Measurements from ENCODE around the gene ADGRE2. TPM values are rescaled to one million over a fixed set of nuclear protein-coding genes. Genes with fewer than 3 reads are reported as not detected.
"Not testable (repeated sequence)": the region's sequence is repeated elsewhere in the genome, so short reads cannot be mapped to it uniquely, and the experiment has no call there.

The ADGRE2 gene
- under 1 TPM; 0.37 to 0.69 (median 0.59) TPM for polyA plus RNA-seq (ENCODE audit: insufficient read length in 4 of 4)

GRCh38 chr19:14778110-14778845 lies at the start of gene ADGRE2:
Gene ADGRE2, minus strand, starts transcription at chr19:14778560. Its CDS starts 1,804 bp downstream, at chr19:14776756.
- not testable (repeated sequence) for DNase-seq (ENCODE audit: low read depth in 4 of 4, low spot score in 2 of 4)

DNA sequence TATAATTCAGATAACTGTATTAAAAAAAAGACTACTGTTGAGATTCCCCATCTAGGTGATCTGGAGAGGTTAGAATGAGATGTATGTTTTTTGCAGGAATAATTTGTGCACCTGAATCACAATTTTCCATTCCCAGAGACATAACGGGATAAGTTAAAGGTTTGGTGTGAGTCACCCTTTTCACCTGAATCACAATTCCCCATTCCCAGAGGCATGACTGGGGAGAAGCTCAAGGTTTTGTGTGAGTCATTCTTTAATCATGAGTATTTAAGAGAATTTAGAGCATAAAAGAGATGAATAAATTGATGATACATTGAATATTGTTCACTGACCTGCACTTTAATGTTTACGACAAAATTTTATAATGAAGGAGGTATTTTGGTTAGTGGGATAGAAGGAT lies 47.6 kb upstream of the ADGRE2 start:
- no peak for DNase-seq (ENCODE audit: low read depth in 4 of 4, low spot score in 2 of 4)

DNA sequence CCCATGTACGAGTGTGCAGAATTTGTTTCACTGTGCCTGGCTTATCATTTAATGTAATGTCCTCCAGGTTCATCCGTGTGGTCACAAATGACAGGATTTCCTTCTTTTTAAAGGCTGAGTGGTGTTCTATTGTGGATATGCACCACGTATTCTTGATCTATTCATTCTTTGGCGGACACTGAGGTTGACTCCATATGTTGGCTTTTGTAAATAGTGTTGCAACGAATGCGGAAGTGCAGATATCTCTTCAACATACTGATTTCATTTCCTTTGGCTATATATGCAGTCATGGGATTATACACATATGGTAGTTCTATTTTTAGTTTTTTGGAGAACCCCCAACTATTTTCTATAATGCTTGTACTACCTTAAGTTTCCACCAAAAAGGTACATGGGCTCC lies 43.6 kb upstream of the ADGRE2 start:
- no peak for DNase-seq (ENCODE audit: low read depth in 4 of 4, low spot score in 2 of 4)

GRCh38 chr19:14818588-14818987 lies 40.2 kb upstream of the ADGRE2 start:
- DNase-seq (ENCODE audit: low read depth in 4 of 4, low spot score in 2 of 4), result no peak

- no peak for DNase-seq (ENCODE audit: low read depth in 4 of 4, low spot score in 2 of 4)
Observed at GRCh38 chr19:14817052-14817451, 38.7 kb upstream of the ADGRE2 start.

DNA sequence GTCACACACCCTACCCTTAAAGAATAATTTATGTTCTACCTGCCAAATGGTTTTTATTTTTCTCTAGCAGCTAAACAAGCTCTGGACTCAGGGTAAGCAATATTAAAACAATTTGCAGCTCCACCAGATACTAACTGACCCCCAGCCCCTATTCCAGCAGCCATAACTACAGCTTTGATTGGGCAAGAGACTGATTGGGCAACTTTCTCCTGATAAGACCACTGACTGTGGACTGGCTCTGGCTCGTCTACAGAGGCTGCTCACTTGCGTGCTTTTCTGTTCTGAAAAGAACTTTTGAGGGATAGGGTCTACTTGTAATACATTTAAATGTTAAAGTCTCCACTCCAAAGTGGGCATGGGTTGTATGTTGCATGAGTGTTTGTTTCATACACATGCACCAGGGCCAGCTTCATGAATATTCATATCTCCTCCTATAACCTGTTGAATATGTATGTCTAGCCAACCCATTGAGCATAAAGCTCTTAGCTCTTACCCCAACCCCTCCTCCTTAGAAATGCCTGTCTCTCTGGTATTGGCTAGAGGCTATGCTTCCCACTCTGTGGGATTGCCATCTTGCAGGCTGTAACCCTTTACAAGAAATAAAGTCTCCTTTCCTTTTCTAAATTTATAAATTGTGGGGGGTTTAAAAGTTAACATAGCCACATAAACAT lies 36.8 kb upstream of the ADGRE2 start:
- DNase-seq (ENCODE audit: low read depth in 4 of 4, low spot score in 2 of 4), result no peak

- DNase-seq (ENCODE audit: low read depth in 4 of 4, low spot score in 2 of 4), result no peak
Observed at GRCh38 chr19:14809272-14810057, 31.1 kb upstream of the ADGRE2 start.

- DNase-seq (ENCODE audit: low read depth in 4 of 4, low spot score in 2 of 4), result no peak
Observed at GRCh38 chr19:14804765-14805164, 26.4 kb upstream of the ADGRE2 start.

- no peak for DNase-seq (ENCODE audit: low read depth in 4 of 4, low spot score in 2 of 4)
Observed at GRCh38 chr19:14798760-14799159, 20.4 kb upstream of the ADGRE2 start.

- no peak for DNase-seq (ENCODE audit: low read depth in 4 of 4, low spot score in 2 of 4)
Observed at GRCh38 chr19:14796021-14796420, 17.7 kb upstream of the ADGRE2 start.

DNA sequence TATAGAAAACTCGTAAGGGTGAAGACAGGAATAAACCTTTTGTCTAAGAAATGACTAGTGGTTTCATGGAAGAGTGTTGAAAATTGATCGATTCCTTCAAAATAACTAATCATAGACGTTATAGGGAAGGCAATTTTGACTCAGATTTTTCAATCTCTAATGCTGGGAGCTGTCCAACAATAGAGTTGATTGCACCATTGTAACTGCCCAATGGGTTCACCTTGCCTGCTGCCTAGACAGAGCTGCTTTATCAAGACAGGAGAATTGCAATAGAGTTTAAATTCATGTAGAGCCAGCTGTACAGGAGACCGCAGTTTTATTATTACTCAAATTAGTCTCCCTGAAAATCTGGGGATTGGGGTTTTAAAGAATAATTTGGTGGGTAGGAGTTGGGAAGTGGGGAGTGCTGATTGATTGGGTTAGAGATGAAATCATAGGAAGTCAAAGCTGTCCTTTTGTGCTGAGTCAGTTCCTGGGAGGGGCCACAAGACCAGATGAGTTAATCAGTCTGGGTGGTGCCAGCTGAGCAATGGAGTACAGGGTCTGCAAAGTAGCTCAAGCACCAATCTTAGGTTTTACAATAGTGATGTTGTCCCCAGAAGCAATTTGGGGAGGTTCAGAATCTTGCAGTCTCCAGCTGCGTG lies 16.8 kb upstream of the ADGRE2 start:
- DNase-seq (ENCODE audit: low read depth in 4 of 4, low spot score in 2 of 4), result no peak

DNA sequence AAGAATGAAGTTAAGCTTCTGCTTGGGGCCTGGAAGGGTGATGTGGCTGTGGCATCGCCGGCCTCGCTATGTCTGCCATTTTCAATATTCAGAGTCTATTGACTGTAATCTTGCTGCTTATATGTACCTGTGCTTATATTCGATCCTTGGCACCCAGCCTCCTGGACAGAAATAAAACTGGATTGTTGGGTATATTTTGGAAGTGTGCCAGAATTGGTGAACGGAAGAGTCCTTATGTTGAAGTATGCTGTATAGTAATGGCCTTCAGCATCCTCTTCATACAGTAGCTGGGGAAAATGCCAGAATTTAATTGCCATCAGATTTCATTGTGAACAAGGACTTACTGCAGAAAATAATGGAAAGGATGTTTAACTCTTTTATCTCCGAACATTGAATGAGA lies 13.9 kb upstream of the ADGRE2 start:
- not testable (repeated sequence) for DNase-seq (ENCODE audit: low read depth in 4 of 4, low spot score in 2 of 4)

- no peak for DNase-seq (ENCODE audit: low read depth in 4 of 4, low spot score in 2 of 4)
Observed at GRCh38 chr19:14786421-14786851, 8.1 kb upstream of the ADGRE2 start.

- not testable (repeated sequence) for DNase-seq (ENCODE audit: low read depth in 4 of 4, low spot score in 2 of 4)
Observed at GRCh38 chr19:14785102-14785793, 6.9 kb upstream of the ADGRE2 start.

DNA sequence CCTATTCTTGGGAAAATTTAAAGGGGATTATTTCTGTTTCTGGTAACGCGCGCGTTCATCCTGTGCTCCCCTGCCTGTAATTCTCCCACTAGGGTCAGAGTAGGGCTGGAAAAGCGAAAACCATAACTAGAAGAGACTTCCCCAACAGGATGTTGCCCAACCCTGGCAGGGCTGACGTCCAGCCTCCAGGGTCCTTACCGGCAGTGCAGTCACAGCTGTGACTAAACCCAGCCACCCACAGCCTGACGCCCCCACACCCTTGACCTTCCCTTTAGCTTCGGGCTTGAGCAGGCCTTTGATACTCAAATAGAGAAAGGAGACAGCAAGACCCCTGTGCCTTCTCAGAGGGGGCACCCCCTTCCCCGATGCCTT lies 6.4 kb upstream of the ADGRE2 start:
- not testable (repeated sequence) for DNase-seq (ENCODE audit: low read depth in 4 of 4, low spot score in 2 of 4)

GRCh38 chr19:14783410-14783998 lies 5.1 kb upstream of the ADGRE2 start:
- not testable (repeated sequence) for DNase-seq (ENCODE audit: low read depth in 4 of 4, low spot score in 2 of 4)

DNA sequence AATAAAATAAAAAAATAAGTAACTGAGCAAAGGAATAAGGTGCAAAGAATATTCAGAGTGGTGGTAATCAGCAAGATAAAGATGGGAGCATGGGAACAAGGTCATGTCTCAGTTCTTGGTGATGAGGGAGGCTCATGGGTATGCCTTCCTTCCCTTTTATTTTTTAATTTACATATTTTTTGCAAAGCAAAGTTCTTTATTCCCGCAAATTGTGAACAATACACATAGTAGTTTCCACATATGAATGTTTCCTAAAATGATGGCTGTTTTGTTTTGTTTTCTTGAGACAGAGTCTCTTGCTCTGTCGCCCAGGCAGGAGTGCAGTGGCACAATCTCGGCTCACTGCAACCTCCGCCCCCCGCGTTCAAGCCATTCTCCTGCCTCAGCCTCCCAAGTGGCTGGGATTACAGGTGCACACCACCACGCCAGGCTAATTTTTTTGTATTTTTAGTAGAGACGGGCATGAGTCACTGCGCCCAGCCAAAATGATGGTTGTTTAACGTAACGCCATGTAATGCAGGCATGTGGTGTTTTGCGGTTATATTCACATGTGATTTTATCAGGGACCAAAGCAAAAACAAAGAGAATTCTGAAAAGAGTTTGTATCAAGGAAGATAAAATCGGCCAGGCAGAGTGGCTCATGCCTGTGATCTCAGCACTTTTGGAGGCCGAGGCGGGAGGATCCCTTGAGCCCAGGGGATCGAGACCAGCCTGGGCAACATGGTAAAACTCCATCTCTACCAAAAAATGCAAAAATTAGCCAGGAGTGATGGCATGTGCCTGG lies 4.5 kb upstream of the ADGRE2 start:
- no peak for DNase-seq (ENCODE audit: low read depth in 4 of 4, low spot score in 2 of 4)

- DNase-seq (ENCODE audit: low read depth in 4 of 4, low spot score in 2 of 4), result not testable (repeated sequence)
Observed at GRCh38 chr19:14781713-14782536, 3.6 kb upstream of the ADGRE2 start.

All from left renal cortex interstitium (tissue), 4 donors.